Mesenteric fat pad (tissue), 1 donor: ENCODE results near the gene RXFP4. TPM values are rescaled to one million over a fixed set of nuclear protein-coding genes. Genes with fewer than 3 reads are reported as not detected.
"Not testable (repeated sequence)": the region's sequence is repeated elsewhere in the genome, so short reads cannot be mapped to it uniquely, and the experiment has no call there.

Experiments
- DNase-seq: peaks from one replicate; pipeline ENCODE4 v3.0.0-alpha.2; 2020; ENCODE audit warnings: low spot score
- long read RNA-seq: library from polyadenylated mRNA; unstranded; transcript quantifications from one replicate; pipeline ENCODE4 v2.0.0, GENCODE V29; 2020
- total RNA-seq: library from RNA; stranded (reverse); fragmentation: NEBNext Ultra II Directional; extraction: Animal tissue kit (Norgen Biotek cat#: 25700); gene quantifications from one replicate; pipeline ENCODE4 v1.2.1, GENCODE V29; 2021
- donor health status: DM: yes; HTN: yes; CAD: no.

RXFP4 gene, protein sequence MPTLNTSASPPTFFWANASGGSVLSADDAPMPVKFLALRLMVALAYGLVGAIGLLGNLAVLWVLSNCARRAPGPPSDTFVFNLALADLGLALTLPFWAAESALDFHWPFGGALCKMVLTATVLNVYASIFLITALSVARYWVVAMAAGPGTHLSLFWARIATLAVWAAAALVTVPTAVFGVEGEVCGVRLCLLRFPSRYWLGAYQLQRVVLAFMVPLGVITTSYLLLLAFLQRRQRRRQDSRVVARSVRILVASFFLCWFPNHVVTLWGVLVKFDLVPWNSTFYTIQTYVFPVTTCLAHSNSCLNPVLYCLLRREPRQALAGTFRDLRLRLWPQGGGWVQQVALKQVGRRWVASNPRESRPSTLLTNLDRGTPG
- not detected for total RNA-seq
- long read RNA-seq: 0 reads

DNA sequence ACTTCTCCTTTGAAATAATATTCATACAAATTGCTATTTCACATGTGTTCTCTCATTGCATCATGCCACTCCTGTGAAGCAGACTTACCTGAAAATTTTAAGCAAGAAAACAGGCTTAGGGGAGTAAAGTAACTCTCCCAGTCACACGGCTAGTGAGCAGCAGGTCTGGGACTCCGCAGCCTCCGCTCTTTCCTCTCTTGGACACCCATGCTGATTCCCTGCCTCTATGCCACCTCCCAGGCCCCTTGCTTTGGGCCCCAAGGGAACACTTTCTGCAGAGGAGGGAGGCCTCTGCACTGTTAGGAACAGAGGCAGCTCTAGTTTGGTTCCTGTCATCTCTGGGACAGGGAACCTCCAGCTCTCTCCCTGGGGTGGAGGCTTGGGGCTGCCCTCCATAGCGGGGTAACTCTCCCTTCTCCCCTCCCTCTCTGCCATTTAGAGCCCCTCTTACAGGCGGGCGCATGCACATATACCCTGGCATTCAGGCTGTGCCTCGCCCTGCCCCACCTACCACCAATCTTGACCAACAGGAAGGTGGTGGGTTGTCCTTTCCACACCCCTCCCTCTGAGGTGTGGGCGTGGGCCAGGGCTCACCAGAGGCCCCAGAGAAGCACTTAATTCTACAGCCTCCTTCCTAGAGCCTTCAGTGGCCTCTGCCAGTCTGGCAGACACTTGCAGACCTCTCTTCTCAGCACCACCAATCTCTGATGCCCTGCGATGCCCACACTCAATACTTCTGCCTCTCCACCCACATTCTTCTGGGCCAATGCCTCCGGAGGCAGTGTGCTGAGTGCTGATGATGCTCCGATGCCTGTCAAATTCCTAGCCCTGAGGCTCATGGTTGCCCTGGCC is at the start of gene RXFP4:
Gene RXFP4 (plus strand): TSS at position 646 of the 852 bp plus-strand sequence. CDS start 72 bp downstream, at position 718.
- no peak for DNase-seq

DNA sequence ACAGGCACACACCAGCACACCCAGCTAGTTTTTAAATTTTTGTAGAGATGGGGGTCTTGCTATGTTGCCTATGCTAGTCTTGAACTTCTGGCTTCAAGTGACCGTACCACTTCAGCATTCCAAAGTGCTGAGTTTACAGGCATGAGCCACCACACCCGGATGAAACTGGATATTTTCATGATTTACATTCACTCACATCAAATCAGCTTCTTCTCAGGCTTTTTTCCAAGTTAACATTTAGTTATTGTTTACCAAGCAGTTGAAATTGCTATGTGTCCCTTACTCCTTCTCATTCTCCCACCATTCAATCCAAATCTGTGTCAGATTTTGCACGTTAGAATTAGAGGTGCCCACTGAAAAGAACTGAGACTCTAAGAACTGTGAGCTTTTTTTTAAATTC is 48.6 kb upstream of the RXFP4 start:
- no peak for DNase-seq

DNA sequence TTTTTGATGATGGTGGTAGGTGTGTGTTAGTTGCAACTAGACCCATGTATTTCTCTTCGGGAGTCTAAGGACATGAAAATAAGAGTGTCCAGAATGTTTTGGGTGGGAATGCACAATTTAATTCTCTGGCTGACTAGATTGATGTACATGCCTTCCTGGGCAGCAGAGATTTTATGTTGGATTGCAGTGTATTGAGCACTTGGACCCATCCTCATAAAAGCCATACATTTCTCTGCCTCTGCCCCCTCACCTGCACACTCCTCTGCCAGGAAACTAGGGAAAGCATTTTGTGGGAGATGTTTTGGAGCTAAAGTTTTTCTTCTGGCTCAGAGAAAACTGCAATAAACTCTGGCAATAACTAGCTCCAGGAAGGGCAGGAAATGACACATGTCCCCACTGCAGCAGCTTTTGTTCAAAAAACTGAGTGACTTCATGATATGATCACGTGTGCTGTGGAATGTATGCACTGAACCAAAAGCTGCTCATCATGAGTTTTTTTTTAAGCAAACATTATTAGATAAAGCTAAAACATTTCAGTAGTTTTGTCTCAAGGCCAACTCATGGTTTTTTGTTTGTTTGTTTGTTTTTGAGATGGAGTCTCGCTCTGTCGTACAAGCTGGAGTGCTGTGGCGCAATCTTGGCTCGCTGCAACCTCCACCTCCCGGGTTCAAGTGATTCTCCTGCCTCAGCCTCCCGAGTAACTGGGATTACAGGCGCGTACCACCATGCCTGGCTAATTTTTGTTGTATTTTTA is 47.9 kb upstream of the RXFP4 start:
- DNase-seq: no peak

DNA sequence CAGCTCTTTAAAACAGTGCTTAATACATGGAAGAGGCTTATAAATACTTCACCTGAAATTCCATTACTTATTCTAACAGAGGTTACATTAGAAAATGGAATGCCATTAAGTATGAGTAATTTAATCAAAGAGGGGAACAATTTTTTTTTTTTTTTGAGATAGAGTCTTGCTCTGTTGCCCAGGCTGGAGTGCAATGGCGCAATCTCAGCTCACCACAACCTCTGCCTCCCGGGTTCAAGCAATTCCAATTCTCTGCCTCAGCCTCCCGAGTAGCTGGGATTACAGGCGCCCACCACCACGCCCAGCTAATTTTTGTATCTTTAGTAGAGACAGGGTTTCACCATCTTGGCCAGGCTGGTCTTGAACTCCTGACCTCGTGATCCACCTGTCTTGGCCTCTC is 45.8 kb upstream of the RXFP4 start:
- DNase-seq: not testable (repeated sequence)

DNA sequence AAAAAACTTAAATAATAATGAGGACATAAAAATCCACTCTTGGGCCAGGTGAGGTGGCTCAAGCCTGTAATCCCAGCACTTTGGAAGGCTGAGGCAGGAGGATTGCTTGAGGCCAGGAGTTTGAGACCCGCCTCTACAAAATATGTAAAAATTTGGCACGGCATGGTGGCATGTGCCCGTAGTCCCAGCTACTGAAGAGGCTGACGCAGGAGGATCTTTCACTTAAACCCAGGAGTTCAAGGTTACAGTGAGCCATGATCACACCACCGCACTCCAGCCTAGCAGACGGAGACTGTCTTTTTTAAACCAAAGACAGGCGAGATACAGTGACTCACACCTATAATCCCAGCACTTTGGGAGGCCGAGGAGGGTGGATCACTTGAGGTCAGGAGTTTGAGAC is 45.0 kb upstream of the RXFP4 start:
- not testable (repeated sequence) for DNase-seq

DNA sequence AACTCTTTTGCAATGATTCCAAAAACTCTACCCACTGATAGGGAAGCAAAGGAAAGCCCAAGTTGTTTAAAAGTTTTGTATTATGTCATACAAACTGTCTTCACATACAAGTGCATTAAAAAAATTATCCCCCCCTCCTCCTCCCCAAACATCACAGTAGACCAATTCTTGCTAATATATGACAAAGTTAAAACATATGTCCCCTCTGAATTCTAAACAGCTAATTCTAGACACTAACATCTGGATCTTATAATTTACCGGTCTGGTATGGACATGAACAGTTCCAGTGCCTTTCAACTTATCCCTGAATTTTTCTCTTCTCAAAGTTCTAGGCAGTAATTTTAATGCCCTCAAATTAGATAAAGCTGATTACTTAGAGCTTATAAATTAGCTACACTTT is 43.7 kb upstream of the RXFP4 start:
- no peak for DNase-seq

DNA sequence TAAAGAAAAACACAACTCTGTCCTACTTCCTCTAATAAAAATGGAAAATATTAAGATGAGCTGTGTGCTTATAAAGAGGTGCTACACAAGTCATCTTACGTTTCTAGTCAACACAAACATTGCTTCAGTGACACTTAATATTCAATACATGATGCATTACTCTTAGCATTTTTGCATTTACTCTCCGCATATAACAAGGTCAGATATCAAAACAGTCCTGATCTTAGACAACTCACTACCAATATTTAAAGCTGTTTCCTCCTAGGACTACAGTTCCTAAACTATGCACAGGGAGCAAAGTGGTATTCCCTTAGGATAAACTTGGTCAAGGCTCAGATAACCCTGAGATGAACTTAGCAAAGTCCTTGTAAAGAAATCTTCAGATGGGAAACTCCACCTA is 42.5 kb upstream of the RXFP4 start:
- DNase-seq: no peak

DNA sequence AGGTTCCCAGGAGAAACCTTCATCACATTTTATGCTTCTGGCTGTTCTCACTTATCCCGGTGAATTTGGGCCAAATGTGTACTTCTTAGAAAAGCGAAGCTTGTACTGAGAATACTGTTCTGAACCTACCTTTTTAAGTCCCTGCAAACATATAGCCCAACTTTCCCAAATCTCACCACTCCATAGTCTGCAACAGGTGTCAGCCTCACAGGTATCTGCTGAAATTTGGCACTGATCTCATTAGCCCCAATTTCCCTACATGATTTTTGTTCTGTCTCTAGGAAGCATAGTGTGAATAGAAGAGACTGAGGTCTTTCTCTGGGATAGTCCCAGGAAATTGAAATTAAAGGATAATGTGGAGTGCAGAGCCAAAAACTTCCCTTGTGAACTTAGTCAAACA is 41.8 kb upstream of the RXFP4 start:
- no peak for DNase-seq

DNA sequence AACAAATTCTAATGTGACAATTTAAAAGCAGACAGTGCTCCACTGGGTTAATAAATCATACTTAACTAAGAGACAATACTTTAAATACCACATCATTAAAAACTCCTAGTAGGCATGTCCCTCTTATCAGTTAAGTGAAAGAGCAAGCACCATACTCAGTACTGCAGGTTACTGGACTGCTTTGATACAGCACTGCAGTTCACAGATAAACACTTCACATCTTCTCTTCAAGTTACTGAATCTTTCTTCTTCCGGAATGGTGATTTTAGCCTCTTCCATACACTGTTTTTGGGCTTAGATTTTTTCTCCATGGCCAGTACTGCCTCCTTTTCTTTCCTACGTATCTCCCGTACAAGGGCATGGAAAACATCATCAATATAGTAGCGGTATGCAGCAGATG is 41.3 kb upstream of the RXFP4 start:
- DNase-seq: no peak

DNA sequence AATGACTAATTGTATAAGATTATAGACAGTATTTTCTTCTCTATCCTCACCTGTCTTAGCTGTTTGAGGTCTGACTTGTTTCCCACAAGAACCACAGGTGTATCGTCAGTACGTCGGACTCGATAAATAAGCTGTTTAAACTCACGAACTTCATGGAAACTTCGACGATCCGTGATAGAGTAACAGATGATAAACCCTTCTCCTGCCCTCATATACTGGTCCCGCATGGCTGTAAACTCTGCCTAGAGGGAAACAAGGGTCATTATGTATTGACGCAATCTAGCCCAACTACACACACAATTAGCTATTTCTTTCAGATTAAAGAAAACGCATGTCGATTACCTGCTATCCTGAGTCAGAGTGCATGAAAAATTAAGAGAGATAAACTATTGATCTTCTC is 37.2 kb upstream of the RXFP4 start:
- DNase-seq: no peak

DNA sequence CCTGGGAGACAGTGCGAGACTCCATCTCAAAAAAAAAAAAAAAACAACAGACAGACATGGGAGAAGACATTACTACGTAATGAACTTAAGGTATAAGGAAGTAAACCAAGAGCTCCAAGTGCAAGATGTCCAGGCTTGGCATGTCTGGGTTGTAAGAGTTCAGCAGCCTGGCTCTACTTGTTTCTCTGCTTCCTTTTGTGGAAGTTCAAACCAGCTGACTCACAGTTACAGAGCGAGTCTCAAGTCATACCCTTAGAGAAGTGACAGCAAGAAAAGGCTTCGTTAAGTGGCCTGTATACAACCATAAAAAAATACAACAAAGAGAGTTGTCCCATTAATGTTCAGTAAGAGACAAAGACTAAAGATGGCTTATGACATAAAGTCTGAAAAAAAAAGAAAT is 31.5 kb upstream of the RXFP4 start:
- DNase-seq: no peak

DNA sequence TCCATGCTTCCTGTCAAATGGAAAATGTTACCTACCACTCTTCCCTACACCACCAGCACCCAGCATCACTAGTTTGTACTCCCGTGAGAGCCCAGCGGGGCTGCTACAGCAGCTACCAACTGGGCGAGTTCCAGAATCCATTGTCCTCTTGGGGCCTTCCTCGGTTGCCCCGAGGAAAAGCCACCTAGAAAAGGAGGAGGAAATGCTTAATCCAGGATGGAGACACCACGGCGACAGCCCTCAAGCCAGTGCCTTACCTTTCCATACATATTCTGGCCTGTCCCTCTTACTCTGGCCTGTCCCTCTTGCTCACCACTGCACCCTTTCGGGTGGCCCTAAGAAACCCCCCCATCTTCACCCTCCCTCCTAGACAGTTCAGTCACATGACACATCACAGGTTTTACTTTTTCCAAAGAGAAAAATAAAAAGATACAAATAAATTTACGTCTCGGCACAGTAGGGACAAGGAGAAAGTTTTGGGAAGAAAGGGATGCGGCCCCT is 30.8 kb upstream of the RXFP4 start:
- no peak for DNase-seq

DNA sequence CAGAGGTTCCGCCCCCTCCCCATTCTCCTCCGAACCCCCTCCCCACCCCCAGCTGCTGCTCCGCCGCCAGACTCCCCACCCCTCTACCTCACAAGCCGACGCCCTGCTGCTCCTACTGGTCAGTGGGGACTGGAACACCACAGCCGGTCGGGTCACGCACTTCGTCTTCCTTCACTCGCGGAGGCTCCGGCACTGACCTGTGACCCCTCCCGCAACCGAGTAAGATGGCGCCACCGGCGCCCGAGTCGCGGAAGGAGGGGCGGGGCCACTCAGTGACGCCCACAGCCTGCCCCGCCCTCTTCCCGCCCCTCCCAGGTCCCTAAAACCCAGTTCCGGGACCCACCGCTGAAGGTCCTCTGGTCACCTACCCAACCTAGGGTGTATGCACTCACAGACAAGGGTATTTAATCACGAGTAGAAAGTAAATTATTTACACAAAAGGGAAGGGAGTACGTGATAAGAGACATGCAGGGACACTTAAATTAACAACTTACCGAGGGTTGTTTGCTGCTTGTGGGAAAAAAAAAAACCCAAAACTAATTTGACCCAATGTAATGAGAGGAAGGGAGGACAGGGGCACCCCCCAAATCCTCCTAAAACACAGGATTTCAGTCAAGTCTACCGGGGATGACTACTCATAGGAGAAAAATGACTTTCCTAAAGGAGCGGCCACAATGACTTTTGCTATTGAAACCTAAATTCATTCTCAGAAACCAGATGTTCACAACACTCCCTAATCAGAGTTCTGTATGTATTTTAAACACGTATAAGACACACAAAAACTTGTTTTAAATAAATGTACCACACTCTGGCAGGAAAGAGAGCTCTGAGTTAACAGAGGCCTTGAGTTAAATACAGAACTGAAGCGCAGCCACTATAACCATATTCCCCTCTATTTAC is 30.0 kb upstream of the RXFP4 start, which contains the start of gene RIT1:
Gene RIT1 (minus strand): TSS at position 194 of the 900 bp plus-strand sequence. CDS start 588 bp downstream, outside the sequence.
- DNase-seq: peak; percentile 95

DNA sequence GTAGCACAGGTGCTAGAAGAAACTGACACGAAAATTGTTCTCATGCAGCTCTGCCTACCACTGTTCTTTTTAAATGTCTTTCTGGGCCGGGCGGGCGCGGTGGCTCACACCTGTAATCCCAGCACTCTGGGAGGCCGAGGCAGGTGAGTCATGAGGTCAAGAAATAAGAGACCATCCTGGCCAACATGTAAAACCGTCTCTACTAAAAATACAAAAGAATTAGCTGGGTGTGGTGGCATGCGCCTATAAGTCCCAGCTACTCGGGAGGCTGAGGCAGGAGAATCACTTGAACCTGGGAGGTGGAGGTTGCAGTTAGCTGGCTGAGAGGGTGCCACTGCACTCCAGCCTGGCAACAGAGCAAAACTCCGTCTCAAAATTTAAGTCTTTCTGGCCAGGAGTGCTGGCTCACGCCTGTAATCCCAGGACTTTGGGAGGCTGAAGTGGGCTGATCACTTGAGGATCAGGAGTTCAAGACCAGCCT is 29.3 kb upstream of the RXFP4 start:
- no peak for DNase-seq

DNA sequence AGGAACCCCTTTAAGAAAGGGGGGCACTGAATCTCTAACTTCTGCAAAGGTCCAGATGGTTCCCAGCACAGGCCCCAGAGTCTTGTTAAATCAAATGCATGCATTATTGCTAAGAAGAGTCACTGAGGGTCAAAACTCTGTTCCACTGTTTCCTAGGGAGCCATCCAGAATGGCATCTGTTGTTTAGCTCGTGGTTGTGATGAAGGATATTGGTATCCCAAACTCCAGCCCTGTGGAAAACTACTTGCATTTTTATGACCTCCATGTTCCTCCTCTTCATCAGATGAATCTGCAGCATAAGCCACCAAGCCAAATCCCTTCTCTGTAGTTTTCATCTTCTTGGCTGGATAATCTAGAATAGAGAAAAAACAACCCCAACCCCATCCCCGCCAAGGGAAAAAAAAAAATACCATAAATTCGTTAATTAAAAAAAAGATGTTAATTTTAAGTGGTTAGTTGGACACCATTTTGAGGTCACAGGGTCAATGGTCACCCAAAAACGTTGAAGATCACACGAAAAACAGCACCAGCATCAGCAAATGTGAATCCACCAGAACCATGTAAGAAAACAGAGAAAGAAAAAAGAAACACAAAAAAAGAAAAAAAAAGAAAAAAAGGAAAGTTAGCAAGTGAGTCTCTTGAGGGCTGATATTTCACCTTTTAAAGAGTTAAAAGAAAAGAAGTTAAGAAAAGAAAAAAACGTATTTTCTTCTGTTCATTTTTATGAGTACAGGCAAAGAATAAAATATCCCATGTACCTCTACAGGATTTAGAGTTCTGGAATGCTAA is 27.3 kb upstream of the RXFP4 start:
- DNase-seq: no peak

DNA sequence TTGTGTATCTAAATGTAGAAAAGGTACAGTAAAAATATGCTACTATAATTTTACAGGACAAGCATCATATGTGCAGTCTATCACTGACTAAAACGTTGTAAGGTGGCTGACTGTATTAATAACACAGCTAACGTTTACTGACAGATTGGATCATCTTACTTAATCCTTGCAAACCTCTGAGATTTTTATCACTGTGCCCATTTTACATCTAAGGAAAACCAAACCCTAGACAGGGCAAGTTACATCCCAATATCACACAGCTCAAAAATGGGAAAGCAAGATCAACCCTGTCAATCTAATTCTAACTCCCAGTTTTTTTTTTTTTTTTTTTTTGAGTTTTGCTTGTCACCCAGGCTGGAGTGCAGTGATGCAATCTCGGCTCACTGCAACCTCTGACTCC is 22.8 kb upstream of the RXFP4 start:
- DNase-seq: no peak

DNA sequence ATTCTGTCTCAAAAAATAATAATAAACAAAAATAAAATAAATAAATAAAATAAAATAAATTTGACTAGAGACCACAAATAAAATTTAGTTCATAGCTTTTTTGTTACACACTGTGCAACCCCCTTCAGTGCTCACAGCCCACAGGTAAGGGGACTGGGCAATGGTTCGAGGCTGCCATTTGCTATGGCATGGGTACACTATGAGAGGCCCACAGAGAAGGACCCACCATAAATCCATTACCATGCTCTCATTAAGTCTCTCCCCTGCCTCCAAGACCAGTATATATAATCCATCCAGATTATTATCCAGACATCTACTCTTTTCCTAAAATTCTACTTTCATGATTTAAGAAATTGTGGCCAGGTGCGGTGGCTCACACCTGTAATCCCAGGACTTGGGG is 21.6 kb upstream of the RXFP4 start:
- DNase-seq: no peak

DNA sequence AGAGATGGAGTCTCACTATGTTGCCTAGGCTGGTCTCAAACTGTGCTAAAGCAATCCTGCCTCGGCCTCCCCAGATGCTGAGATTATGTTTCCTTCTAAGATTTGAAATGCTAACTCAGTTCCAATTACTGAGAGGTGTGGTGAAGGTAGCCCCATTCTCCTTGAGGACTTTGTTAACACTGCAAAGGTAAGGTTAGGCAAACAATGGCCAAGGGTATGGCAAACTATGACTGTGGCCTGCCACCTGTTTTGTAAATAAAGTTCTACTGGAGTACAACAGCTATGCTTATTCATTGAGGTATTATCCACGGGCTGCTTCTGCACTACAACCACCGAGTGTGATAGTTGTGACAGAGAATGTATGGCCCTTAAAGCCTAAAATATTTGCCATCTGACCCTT is 20.7 kb upstream of the RXFP4 start:
- DNase-seq: no peak

DNA sequence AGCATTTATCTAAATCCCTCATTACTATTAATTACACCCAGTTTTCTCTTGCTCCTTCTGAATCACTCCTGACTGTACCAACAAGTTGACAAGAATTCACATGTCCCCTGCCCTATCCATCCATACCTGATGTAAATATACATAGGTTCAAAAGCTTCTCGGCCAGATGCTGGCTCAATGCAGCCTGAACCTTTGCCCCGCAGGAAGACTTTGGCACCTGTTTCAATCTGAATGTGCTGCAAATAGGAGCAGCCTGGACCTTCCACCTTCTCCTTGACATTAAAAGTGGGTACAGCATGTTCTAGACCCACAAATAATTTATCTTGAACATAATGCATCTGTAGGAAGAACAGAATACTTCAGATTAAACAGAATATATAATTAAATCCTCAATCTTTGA is 15.9 kb upstream of the RXFP4 start:
- no peak for DNase-seq
